ENCODE results near the gene NEURL3.

DNA sequence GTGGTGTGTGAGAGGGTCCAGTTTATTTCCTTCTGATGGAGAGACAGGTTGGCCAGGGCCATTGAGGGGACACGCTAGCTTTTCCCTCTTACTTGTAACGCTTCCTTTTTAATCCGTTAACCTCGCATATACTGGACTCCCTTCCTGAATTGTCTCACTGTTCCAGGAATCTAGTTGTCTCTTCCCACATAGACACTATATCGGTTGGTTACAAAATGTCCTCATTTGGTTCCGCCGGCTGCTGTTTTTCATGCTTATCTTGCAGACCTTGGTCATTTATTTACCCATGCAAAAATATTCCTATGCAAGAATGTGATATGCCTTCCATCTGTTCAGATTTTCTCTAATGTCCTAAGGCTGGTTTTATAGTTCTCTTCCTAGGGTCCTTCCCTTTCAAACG lies 35.0 kb downstream of the NEURL3 start:
- TF ChIP-seq, protein P1, sequence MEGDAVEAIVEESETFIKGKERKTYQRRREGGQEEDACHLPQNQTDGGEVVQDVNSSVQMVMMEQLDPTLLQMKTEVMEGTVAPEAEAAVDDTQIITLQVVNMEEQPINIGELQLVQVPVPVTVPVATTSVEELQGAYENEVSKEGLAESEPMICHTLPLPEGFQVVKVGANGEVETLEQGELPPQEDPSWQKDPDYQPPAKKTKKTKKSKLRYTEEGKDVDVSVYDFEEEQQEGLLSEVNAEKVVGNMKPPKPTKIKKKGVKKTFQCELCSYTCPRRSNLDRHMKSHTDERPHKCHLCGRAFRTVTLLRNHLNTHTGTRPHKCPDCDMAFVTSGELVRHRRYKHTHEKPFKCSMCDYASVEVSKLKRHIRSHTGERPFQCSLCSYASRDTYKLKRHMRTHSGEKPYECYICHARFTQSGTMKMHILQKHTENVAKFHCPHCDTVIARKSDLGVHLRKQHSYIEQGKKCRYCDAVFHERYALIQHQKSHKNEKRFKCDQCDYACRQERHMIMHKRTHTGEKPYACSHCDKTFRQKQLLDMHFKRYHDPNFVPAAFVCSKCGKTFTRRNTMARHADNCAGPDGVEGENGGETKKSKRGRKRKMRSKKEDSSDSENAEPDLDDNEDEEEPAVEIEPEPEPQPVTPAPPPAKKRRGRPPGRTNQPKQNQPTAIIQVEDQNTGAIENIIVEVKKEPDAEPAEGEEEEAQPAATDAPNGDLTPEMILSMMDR (conservative IDR thresholded peaks at IDR 0.05; ENCODE audit: low read length), result no peak
- TF ChIP-seq EZH2phosphoT487 (IDR thresholded peaks at IDR 0.05; ENCODE audit: borderline replicate concordance), result no peak
